HepG2 (cell line): ENCODE data around the gene ODC1. TPM values are rescaled to one million over a fixed set of nuclear protein-coding genes. Genes with fewer than 3 reads are reported as not detected.

Experiments used
- ATAC-seq: fragments of 200-7000 bp; cut with Tn5 transposase; 3 replicates; pipeline ENCODE4 v1.9.1; 2020; ENCODE audit warnings: mild to moderate bottlenecking, moderate library complexity
- BruUV-seq: library from RNA; stranded (reverse); fragments of 400-500 nt; replicated peaks from 2 replicates; lab custom pipeline; 2021; lab: Mats Ljungman, UMichigan
- CTCF ChIA-PET: fragments of 300-600 bp; formaldehyde crosslinking; extraction: SDS; loops from one replicate; lab custom pipeline; 2021; ENCODE audit warnings: low total read pairs, inconsistent platforms, low intra/inter-chr PET ratio; lab: Yijun Ruan, JAX
- POLR2A ChIA-PET: fragments of 350-600 bp; sonication (Branson Sonifier 250); formaldehyde crosslinking; loops from one replicate; lab custom pipeline; 2020; ENCODE audit warnings: antibody characterized with exemption, inconsistent platforms; lab: Yijun Ruan, JAX
- DNase-seq: peaks from one replicate; pipeline ENCODE4 v3.0.0-alpha.2; 2015; ENCODE audit warnings: low spot score
- FAIRE-seq: peaks from 3 replicates; lab custom pipeline; 2011; peaks lifted over from hg19 to GRCh38; lab: Jason Lieb, UNC
- H2AFZ ChIP-seq: one replicate; pipeline ENCODE4 v1.6.1; 2011; ENCODE audit warnings: low read length, inconsistent platforms
- H3K27ac ChIP-seq: fragments of 300-600 bp; 3 replicates; pipeline ENCODE4 v1.8.0; 2011; ENCODE audit warnings: mixed run types, mild to moderate bottlenecking, mixed read lengths, low read length, inconsistent platforms; ENCODE audit not compliant: insufficient read depth; ENCODE audit errors: extremely low read length
- H3K27me3 ChIP-seq, 2 experiments: fragments of 200-600 bp in 1 of 2; 2 replicates in 1 of 2; 3 replicates in 1 of 2; pipeline versions ENCODE4 v1.6.0 to v1.8.0; 2011; ENCODE audit warnings: low read length in 2 of 2, mild to moderate bottlenecking in 2 of 2, moderate library complexity in 2 of 2, inconsistent platforms in 1 of 2; ENCODE audit not compliant: insufficient read depth in 2 of 2, control insufficient read depth in 1 of 2
- H3K36me3 ChIP-seq, 2 experiments: fragments of 200-600 bp in 1 of 2; replicated peaks in 1 of 2; 2 replicates in 1 of 2; 3 replicates in 1 of 2; pipeline versions ENCODE4 v1.5.1 to v1.8.0; 2011; ENCODE audit warnings: low read length in 2 of 2, inconsistent platforms in 1 of 2; ENCODE audit not compliant: insufficient read depth in 2 of 2, control insufficient read depth in 1 of 2
- H3K4me1 ChIP-seq: 2 replicates; pipeline ENCODE4 v1.5.1; 2012; ENCODE audit warnings: low read length, inconsistent platforms; ENCODE audit not compliant: insufficient read depth
- H3K4me2 ChIP-seq: 2 replicates; pipeline ENCODE4 v1.6.0; 2011; ENCODE audit warnings: low read depth, low read length, inconsistent platforms
- H3K4me3 ChIP-seq, 3 experiments: fragments of 200-600 bp in 1 of 3; sonication (generic), shearing (Covaris generic) in 1 of 3; replicated peaks in 1 of 3; 2 replicates each; pipeline ENCODE4 v1.5.1; 2011 to 2016; ENCODE audit warnings: low read length in 3 of 3, inconsistent platforms in 2 of 3, low read depth in 2 of 3, mild to moderate bottlenecking in 2 of 3, control low read depth in 1 of 3, mixed read lengths in 1 of 3; ENCODE audit not compliant: insufficient read depth in 1 of 3
- H3K79me2 ChIP-seq: one replicate; pipeline ENCODE4 v1.6.1; 2011; ENCODE audit warnings: low read length, inconsistent platforms; ENCODE audit not compliant: insufficient read depth
- H3K9ac ChIP-seq: 2 replicates; pipeline ENCODE4 v1.6.0; 2011; ENCODE audit warnings: mild to moderate bottlenecking, low read depth, low read length, inconsistent platforms; ENCODE audit not compliant: insufficient read depth
- H3K9me3 ChIP-seq: 2 replicates; pipeline ENCODE4 v1.5.1; 2012; ENCODE audit warnings: mild to moderate bottlenecking, low read length
- H4K20me1 ChIP-seq: 2 replicates; pipeline ENCODE4 v1.6.0; 2011; ENCODE audit warnings: inconsistent platforms, mild to moderate bottlenecking, low read length, moderate library complexity; ENCODE audit not compliant: insufficient read depth
- ARNTL ChIP-seq: sonication (generic); formaldehyde crosslinking; IDR thresholded peaks from 2 replicates; pipeline ENCODE4 v1.4.0; 2020; ENCODE audit warnings: mild to moderate bottlenecking, missing genetic modification reagents
- DPF2 ChIP-seq: sonication (generic); formaldehyde crosslinking; IDR thresholded peaks from 2 replicates; pipeline ENCODE4 v1.4.0; 2020; ENCODE audit warnings: mild to moderate bottlenecking, low read depth, missing genetic modification reagents, borderline replicate concordance
- HMG20A ChIP-seq: IDR thresholded peaks from 2 replicates; pipeline ENCODE4 v1.6.1; 2016; ENCODE audit warnings: borderline replicate concordance
- MAFF ChIP-seq: IDR thresholded peaks from 2 replicates; pipeline ENCODE4 v1.6.1; 2011; ENCODE audit warnings: low read depth, low read length, improper control_type of control experiment
- NFE2L1 ChIP-seq: sonication (generic); formaldehyde crosslinking; IDR thresholded peaks from 2 replicates; pipeline ENCODE4 v1.4.0; 2020; ENCODE audit warnings: missing genetic modification reagents, mild to moderate bottlenecking, borderline replicate concordance
- RAD21 ChIP-seq: fragments of 450-650 bp; formaldehyde crosslinking; IDR thresholded peaks from 2 replicates; pipeline ENCODE4 v1.5.0; 2020; ENCODE audit warnings: mild to moderate bottlenecking
- THYN1 ChIP-seq: sonication (generic); formaldehyde crosslinking; IDR thresholded peaks from 2 replicates; pipeline ENCODE4 v1.8.1; 2023; ENCODE audit warnings: low read depth, mild to moderate bottlenecking, moderate library complexity, missing genetic modification reagents, borderline replicate concordance
- TIGD3 ChIP-seq: sonication (generic); formaldehyde crosslinking; IDR thresholded peaks from 2 replicates; pipeline ENCODE4 v1.5.1; 2020; ENCODE audit warnings: mild to moderate bottlenecking, missing genetic modification reagents, borderline replicate concordance
- ZBTB3 ChIP-seq: sonication (generic); formaldehyde crosslinking; IDR thresholded peaks from 2 replicates; pipeline ENCODE4 v1.4.0; 2020; ENCODE audit warnings: low read depth, mild to moderate bottlenecking, moderate library complexity, missing genetic modification reagents, borderline replicate concordance
- ZNF10 ChIP-seq: sonication (generic); formaldehyde crosslinking; IDR thresholded peaks from 2 replicates; pipeline ENCODE4 v1.4.0; 2020; ENCODE audit warnings: mild to moderate bottlenecking, low read depth, missing genetic modification reagents, borderline replicate concordance
- ZNF12 ChIP-seq: sonication (generic); formaldehyde crosslinking; IDR thresholded peaks from 2 replicates; pipeline ENCODE4 v1.5.0; 2020; ENCODE audit warnings: missing genetic modification reagents
- ZNF234 ChIP-seq: sonication (generic); formaldehyde crosslinking; conservative IDR thresholded peaks from 2 replicates; pipeline ENCODE4 v1.5.1; 2020; ENCODE audit warnings: mild to moderate bottlenecking, missing genetic modification reagents
- ZNF747 ChIP-seq: sonication (generic); formaldehyde crosslinking; IDR thresholded peaks from 2 replicates; pipeline ENCODE4 v1.8.1; 2023; ENCODE audit warnings: missing genetic modification reagents, mild to moderate bottlenecking, borderline replicate concordance
- ZNF761 ChIP-seq: sonication (generic); formaldehyde crosslinking; conservative IDR thresholded peaks from 2 replicates; pipeline ENCODE4 v1.4.0; 2020; ENCODE audit warnings: mild to moderate bottlenecking, missing genetic modification reagents
- ZNF891 ChIP-seq: sonication (generic); formaldehyde crosslinking; IDR thresholded peaks from 2 replicates; pipeline ENCODE4 v1.5.0; 2020; ENCODE audit warnings: mild to moderate bottlenecking, missing genetic modification reagents
- ZSCAN29 ChIP-seq: sonication (generic); formaldehyde crosslinking; conservative IDR thresholded peaks from 2 replicates; pipeline ENCODE4 v1.4.0; 2020; ENCODE audit warnings: mild to moderate bottlenecking, missing genetic modification reagents
- WGBS: methylation state at CpG from one replicate; pipeline ENCODE4 v1.1.6; 2017; ENCODE audit warnings: low lambda C conversion rate; 5-methylcytosine and 5-hydroxymethylcytosine counted together
- in situ Hi-C: cut with HindIII; loops from 2 replicates; pipeline ENCODE4 v1.10.0; 2017; ENCODE audit warnings: low pct_unique_long_range_greater_than_20kb; ENCODE audit not compliant: extremely low pct_ligation_motif_present
- intact Hi-C: fragments of 100-400 bp; cut with micrococcal nuclease; formaldehyde crosslinking; loops from one replicate; pipeline ENCODE4 v1.10.0; 2022; ENCODE audit not compliant: unreplicated experiment
- polyA plus RNA-seq, 8 experiments: library from polyadenylated mRNA; depleted of rRNA in 3 of 8; stranded (reverse) in 7 of 8; unstranded in 1 of 8; fragments of >200 nt; fragmentation: Illumina TruSeq in 4 of 8; extraction: Trizol in 4 of 8; gene quantifications; 2 replicates each; pipeline versions ENCODE4 v1.2.1 to v1.2.3, GENCODE V29; 2011 to 2016; ENCODE audit warnings: low read depth in 4 of 8, missing spikeins in 1 of 8, mixed read lengths in 1 of 8; ENCODE audit not compliant: insufficient read depth in 1 of 8
- total RNA-seq, 5 experiments: library from RNA; depleted of rRNA; stranded (reverse); fragments of >200 nt; fragmentation: Illumina TruSeq; extraction: Trizol; gene quantifications; 2 replicates each; pipeline ENCODE4 v1.2.3, GENCODE V29; 2016; ENCODE audit warnings: low read depth in 1 of 5
- TF ChIP-seq, protein P1 (sequence below): sonication (generic); formaldehyde crosslinking; IDR thresholded peaks from 2 replicates; pipeline ENCODE4 v1.4.0; 2020; ENCODE audit warnings: missing genetic modification reagents, mild to moderate bottlenecking, borderline replicate concordance
- TF ChIP-seq, protein P2 (sequence below): sonication (generic); formaldehyde crosslinking; IDR thresholded peaks from 2 replicates; pipeline ENCODE4 v1.4.0; 2020; ENCODE audit warnings: missing genetic modification reagents

ODC1 gene
- total and polyA plus RNA-seq, 2 of the 13 experiments (the other 11 are each of a cell fraction or from before 2014, with no cell fraction given) = 142 to 371 TPM

- Histone ChIP-seq H3K9ac (no peak overlapping the region), H3K4me1 (peaks cover 30% of the 10 kb centered on the region), H3K4me3 (no peak overlapping the region), H3K9me3 (no peaks in the 10 kb centered on the region), H2AFZ (no peak overlapping the region), H3K36me3 (no peaks in the 10 kb centered on the region), H3K4me2 (no peak overlapping the region), H3K79me2 (no peaks in the 10 kb centered on the region), H3K27ac (no peak overlapping the region), H4K20me1 (no peaks in the 10 kb centered on the region), H3K27me3 (peaks cover 20 to 82% of the 10 kb centered on the region in 2 experiments; a peak in 4 of 5 replicates)
- ATAC-seq = no peak
- intact Hi-C loops = no loop called here
- in situ Hi-C loops = loop anchor here (10.0 kb wide), 1 partner anchor 192 kb away; no protein-coding TSS in a partner anchor
- FAIRE-seq = no peak
- ChIA-PET CTCF (no interaction called here), POLR2A (interaction anchor here (2.1 kb wide), 1 partner anchor 23 kb away, joined by 9 read pairs; no protein-coding TSS in a partner anchor)
- no TSS peak for BruUV-seq
- DNase-seq = no peak
- WGBS = 32% methylated on average over 5 of the region's 5 CpGs
- TF ChIP-seq ZSCAN29 (no peak), ARNTL (no peak), THYN1 (CRISPR knock-in tag) (no peak), MAFF (no peak), DPF2 (no peak), ZNF761 (no peak), ZNF10 (no peak), TIGD3 (CRISPR knock-in tag) (no peak), ZNF891 (CRISPR knock-in tag) (no peak), ZNF12 (CRISPR knock-in tag) (no peak), ZNF747 (CRISPR knock-in tag) (no peak), HMG20A (CRISPR knock-in tag) (no peak), ZBTB3 (CRISPR knock-in tag) (no peak), NFE2L1 (CRISPR knock-in tag) (no peak), RAD21 (CRISPR knock-in tag) (no peak), ZNF234 (CRISPR knock-in tag) (no peak)
- TF ChIP-seq, protein P1, sequence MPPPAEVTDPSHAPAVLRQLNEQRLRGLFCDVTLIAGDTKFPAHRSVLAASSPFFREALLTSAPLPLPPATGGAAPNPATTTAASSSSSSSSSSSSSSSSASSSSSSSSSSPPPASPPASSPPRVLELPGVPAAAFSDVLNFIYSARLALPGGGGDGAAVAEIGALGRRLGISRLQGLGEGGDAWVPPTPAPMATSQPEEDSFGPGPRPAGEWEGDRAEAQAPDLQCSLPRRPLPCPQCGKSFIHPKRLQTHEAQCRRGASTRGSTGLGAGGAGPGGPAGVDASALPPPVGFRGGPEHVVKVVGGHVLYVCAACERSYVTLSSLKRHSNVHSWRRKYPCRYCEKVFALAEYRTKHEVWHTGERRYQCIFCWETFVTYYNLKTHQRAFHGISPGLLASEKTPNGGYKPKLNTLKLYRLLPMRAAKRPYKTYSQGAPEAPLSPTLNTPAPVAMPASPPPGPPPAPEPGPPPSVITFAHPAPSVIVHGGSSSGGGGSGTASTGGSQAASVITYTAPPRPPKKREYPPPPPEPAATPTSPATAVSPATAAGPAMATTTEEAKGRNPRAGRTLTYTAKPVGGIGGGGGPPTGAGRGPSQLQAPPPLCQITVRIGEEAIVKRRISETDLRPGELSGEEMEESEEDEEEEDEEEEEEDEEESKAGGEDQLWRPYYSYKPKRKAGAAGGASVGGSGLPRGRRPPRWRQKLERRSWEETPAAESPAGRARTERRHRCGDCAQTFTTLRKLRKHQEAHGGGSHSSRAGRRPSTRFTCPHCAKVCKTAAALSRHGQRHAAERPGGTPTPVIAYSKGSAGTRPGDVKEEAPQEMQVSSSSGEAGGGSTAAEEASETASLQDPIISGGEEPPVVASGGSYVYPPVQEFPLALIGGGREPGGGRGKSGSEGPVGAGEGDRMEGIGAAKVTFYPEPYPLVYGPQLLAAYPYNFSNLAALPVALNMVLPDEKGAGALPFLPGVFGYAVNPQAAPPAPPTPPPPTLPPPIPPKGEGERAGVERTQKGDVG (CRISPR knock-in tag) = no peak
- TF ChIP-seq, protein P2, sequence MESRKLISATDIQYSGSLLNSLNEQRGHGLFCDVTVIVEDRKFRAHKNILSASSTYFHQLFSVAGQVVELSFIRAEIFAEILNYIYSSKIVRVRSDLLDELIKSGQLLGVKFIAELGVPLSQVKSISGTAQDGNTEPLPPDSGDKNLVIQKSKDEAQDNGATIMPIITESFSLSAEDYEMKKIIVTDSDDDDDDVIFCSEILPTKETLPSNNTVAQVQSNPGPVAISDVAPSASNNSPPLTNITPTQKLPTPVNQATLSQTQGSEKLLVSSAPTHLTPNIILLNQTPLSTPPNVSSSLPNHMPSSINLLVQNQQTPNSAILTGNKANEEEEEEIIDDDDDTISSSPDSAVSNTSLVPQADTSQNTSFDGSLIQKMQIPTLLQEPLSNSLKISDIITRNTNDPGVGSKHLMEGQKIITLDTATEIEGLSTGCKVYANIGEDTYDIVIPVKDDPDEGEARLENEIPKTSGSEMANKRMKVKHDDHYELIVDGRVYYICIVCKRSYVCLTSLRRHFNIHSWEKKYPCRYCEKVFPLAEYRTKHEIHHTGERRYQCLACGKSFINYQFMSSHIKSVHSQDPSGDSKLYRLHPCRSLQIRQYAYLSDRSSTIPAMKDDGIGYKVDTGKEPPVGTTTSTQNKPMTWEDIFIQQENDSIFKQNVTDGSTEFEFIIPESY (CRISPR knock-in tag) = no peak
These were observed 25.1 kb upstream of the ODC1 start for GRCh38 chr2:10473121-10473756.
